HepG2 (cell line): Measurements from ENCODE around the gene LAMA5. TPM values are rescaled to one million over a fixed set of nuclear protein-coding genes. Genes with fewer than 3 reads are reported as not detected.

Source experiments
- CBFB ChIP-seq: sonication (generic); formaldehyde crosslinking; IDR thresholded peaks from 2 replicates; pipeline ENCODE4 v1.4.0; 2020; ENCODE audit warnings: missing genetic modification reagents
- DMTF1 ChIP-seq: sonication (generic); formaldehyde crosslinking; IDR thresholded peaks from 2 replicates; pipeline ENCODE4 v1.4.0; 2020; ENCODE audit warnings: mild to moderate bottlenecking, missing genetic modification reagents
- MLX ChIP-seq: IDR thresholded peaks from 2 replicates; pipeline ENCODE4 v1.6.1; 2016
- NFATC3 ChIP-seq: sonication (generic); formaldehyde crosslinking; IDR thresholded peaks from 2 replicates; pipeline ENCODE4 v1.5.1; 2020; ENCODE audit warnings: mild to moderate bottlenecking, missing genetic modification reagents
- polyA plus RNA-seq, 8 experiments: library from polyadenylated mRNA; depleted of rRNA in 3 of 8; stranded (reverse) in 7 of 8; unstranded in 1 of 8; fragments of >200 nt; fragmentation: Illumina TruSeq in 4 of 8; extraction: Trizol in 4 of 8; gene quantifications; 2 replicates each; pipeline versions ENCODE4 v1.2.1 to v1.2.3, GENCODE V29; 2011 to 2016; ENCODE audit warnings: low read depth in 4 of 8, missing spikeins in 1 of 8, mixed read lengths in 1 of 8; ENCODE audit not compliant: insufficient read depth in 1 of 8
- total RNA-seq, 5 experiments: library from RNA; depleted of rRNA; stranded (reverse); fragments of >200 nt; fragmentation: Illumina TruSeq; extraction: Trizol; gene quantifications; 2 replicates each; pipeline ENCODE4 v1.2.3, GENCODE V29; 2016; ENCODE audit warnings: low read depth in 1 of 5
- TF ChIP-seq, protein P1 (sequence below): sonication (generic); formaldehyde crosslinking; IDR thresholded peaks from 2 replicates; pipeline ENCODE4 v1.4.0; 2020; ENCODE audit warnings: mild to moderate bottlenecking, missing genetic modification reagents, borderline replicate concordance
- TF ChIP-seq, protein P2 (sequence below): sonication (generic); formaldehyde crosslinking; IDR thresholded peaks from 2 replicates; pipeline ENCODE4 v1.4.0; 2020; ENCODE audit warnings: missing genetic modification reagents
- TF ChIP-seq, protein P3 (sequence below): IDR thresholded peaks from 2 replicates; pipeline ENCODE4 v1.6.1; 2016; ENCODE audit warnings: mild to moderate bottlenecking

LAMA5 gene
- total and polyA plus RNA-seq, 2 of the 13 experiments (the other 11 are each of a cell fraction or from before 2014, with no cell fraction given): 21.0 to 44.7 TPM

GRCh38 chr20:62405108-62405980 is 38.2 kb upstream of the LAMA5 start (continued):
- TF ChIP-seq, protein P1, sequence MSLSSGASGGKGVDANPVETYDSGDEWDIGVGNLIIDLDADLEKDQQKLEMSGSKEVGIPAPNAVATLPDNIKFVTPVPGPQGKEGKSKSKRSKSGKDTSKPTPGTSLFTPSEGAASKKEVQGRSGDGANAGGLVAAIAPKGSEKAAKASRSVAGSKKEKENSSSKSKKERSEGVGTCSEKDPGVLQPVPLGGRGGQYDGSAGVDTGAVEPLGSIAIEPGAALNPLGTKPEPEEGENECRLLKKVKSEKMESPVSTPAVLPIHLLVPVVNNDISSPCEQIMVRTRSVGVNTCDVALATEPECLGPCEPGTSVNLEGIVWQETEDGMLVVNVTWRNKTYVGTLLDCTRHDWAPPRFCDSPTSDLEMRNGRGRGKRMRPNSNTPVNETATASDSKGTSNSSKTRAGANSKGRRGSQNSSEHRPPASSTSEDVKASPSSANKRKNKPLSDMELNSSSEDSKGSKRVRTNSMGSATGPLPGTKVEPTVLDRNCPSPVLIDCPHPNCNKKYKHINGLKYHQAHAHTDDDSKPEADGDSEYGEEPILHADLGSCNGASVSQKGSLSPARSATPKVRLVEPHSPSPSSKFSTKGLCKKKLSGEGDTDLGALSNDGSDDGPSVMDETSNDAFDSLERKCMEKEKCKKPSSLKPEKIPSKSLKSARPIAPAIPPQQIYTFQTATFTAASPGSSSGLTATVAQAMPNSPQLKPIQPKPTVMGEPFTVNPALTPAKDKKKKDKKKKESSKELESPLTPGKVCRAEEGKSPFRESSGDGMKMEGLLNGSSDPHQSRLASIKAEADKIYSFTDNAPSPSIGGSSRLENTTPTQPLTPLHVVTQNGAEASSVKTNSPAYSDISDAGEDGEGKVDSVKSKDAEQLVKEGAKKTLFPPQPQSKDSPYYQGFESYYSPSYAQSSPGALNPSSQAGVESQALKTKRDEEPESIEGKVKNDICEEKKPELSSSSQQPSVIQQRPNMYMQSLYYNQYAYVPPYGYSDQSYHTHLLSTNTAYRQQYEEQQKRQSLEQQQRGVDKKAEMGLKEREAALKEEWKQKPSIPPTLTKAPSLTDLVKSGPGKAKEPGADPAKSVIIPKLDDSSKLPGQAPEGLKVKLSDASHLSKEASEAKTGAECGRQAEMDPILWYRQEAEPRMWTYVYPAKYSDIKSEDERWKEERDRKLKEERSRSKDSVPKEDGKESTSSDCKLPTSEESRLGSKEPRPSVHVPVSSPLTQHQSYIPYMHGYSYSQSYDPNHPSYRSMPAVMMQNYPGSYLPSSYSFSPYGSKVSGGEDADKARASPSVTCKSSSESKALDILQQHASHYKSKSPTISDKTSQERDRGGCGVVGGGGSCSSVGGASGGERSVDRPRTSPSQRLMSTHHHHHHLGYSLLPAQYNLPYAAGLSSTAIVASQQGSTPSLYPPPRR (CRISPR knock-in tag): no peak
- TF ChIP-seq, protein P2, sequence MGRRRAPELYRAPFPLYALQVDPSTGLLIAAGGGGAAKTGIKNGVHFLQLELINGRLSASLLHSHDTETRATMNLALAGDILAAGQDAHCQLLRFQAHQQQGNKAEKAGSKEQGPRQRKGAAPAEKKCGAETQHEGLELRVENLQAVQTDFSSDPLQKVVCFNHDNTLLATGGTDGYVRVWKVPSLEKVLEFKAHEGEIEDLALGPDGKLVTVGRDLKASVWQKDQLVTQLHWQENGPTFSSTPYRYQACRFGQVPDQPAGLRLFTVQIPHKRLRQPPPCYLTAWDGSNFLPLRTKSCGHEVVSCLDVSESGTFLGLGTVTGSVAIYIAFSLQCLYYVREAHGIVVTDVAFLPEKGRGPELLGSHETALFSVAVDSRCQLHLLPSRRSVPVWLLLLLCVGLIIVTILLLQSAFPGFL (CRISPR knock-in tag): no peak; the same call in 1 of the 2 replicates
- no peak for TF ChIP-seq NFATC3 (CRISPR knock-in tag)
- TF ChIP-seq CBFB (CRISPR knock-in tag): no peak
- TF ChIP-seq, protein P3, sequence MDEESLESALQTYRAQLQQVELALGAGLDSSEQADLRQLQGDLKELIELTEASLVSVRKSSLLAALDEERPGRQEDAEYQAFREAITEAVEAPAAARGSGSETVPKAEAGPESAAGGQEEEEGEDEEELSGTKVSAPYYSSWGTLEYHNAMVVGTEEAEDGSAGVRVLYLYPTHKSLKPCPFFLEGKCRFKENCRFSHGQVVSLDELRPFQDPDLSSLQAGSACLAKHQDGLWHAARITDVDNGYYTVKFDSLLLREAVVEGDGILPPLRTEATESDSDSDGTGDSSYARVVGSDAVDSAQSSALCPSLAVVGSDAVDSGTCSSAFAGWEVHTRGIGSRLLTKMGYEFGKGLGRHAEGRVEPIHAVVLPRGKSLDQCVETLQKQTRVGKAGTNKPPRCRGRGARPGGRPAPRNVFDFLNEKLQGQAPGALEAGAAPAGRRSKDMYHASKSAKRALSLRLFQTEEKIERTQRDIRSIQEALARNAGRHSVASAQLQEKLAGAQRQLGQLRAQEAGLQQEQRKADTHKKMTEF (CRISPR knock-in tag): 0 out of 2 replicates have a peak, but pooled peaks have one; percentile 49
- no peak for TF ChIP-seq MLX (CRISPR knock-in tag)
- no peak for TF ChIP-seq DMTF1
